HG03432 (cell line): ENCODE measurements around the gene MATCAP1.

Source experiments
- ATAC-seq: cut with Tn5 transposase; IDR thresholded peaks from one replicate; pipeline ENCODE4 v1.9.1; 2021; ENCODE audit warnings: mild to moderate bottlenecking, moderate library complexity; ENCODE audit not compliant: unreplicated experiment

Gene MATCAP1

DNA sequence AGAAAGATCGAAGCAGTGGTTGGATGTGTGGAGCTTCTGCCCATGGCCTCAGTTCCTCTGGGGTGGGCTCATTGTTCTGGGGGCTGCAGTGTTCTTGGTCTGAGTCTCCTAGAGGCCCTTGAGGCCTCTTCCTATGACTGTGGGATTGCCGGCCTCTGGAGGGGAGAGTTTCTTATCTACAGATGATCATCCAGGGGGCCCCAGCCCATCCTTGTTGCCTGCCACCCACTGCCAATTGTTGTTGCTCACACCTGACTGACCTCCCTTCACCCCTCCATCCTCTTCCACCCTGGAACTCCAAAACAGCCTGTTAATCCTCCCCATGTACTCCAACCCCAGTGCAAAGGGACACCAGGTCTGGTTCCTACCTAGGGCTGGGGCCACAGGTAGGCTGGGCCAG is 38.8 kb downstream of the MATCAP1 start:
- no peak for ATAC-seq

- ATAC-seq = no peak
Measured at GRCh38 chr16:67142342-67142741, 41.4 kb downstream of the MATCAP1 start.

DNA sequence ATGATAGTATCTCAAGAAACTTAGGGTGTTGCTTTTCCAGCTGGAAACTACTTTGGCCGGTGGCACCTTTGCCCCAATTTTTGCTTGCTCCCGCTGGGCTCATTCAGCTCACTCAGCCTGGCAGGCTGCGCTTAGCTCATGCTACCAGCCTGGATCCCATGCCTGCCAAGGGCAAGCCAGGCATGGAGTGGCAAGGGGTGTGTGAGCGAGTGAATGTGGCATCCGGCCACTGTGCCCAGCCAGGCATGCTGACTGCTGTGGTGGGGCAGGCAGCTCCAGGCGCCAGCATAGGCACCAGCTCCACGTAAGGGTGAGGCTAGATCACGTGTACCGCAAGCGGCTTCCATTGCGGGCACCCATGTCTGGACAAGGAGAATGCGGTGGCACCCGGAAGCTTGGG is 42.4 kb downstream of the MATCAP1 start:
- no peak for ATAC-seq

GRCh38 chr16:67137605-67138004 is 46.2 kb downstream of the MATCAP1 start:
- no peak for ATAC-seq

- ATAC-seq = no peak
Measured at GRCh38 chr16:67129422-67129821, 54.3 kb downstream of the MATCAP1 start.

GRCh38 chr16:67128887-67129286 is 54.9 kb downstream of the MATCAP1 start:
- no peak for ATAC-seq

DNA sequence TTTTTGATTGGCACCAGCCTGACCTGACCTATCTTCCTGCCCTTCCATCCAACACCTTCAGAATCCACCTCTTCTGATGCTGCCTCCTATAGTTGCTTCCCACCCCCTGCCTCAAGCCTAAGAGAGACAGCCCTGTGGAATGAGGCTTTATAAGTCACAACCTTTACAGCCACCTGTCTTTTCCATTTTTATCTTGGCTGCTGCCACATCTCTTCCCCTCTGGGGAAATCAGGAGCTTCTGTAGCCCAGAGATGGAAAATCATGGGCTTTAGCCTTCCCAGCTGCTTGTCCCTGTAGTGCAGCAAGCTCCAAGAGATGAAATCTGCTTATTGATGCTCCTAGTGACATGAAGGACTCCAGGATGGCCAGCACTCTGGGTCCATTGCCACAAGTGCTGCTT is 55.3 kb downstream of the MATCAP1 start:
- no peak for ATAC-seq
